Testis (tissue), 2 donors: ENCODE data around the gene ACSM4.

Source experiments
- CTCF ChIP-seq, 3 experiments: fragments of 450-650 bp in 2 of 3; fragments of 200-600 bp in 1 of 3; sonication (generic) in 1 of 3; IDR thresholded peaks; one replicate each; pipeline ENCODE4 v1.5.1; 2016 to 2019; ENCODE audit warnings: antibody characterized with exemption in 3 of 3, mild to moderate bottlenecking in 2 of 3, moderate library complexity in 1 of 3
- POLR2A ChIP-seq: fragments of 450-650 bp; IDR thresholded peaks from one replicate; pipeline ENCODE4 v1.6.1; 2017; ENCODE audit warnings: antibody characterized with exemption, mild to moderate bottlenecking, moderate library complexity

GRCh38 chr12:7321624-7322023 is 17.8 kb downstream of the ACSM4 start:
- TF ChIP-seq POLR2A (no peak), CTCF (IDR thresholded peaks at IDR 0.05) (no peak)
